ENCODE measurements around the gene CRY1. TPM values are rescaled to one million over a fixed set of nuclear protein-coding genes. Genes with fewer than 3 reads are reported as not detected.
A peak's percentile ranks its signal among the peaks of the same experiment; 100 is the strongest.

CRY1 gene
- total and polyA plus RNA-seq, 9 of the 15 experiments (the other 6 are each of a cell fraction or from before 2014, with no cell fraction given): 8.7 to 33.3 (median 25.2) TPM

GRCh38 chr12:106984588-106985137 is 108.7 kb downstream of the CRY1 start (continued):
- TF ChIP-seq AFF4 (CRISPR knock-in tag; IDR thresholded peaks at IDR 0.05) (0 out of 2 replicates have a peak, but pooled peaks have one; percentile 13), CREB3 (tag; conservative IDR thresholded peaks at IDR 0.05; ENCODE audit: low read depth) (peak; percentile 83), ZBTB11 (CRISPR knock-in tag; IDR thresholded peaks at IDR 0.05) (peak in 1 of 3 experiments; percentile 52; a peak in 1 of 6 replicates), SMAD3 (CRISPR knock-in tag; conservative IDR thresholded peaks at IDR 0.05) (no peak), ZNF165 (CRISPR knock-in tag; IDR thresholded peaks at IDR 0.05; ENCODE audit: borderline replicate concordance) (no peak), NEUROD1 (IDR thresholded peaks at IDR 0.05; ENCODE audit: borderline replicate concordance, low read depth, low read length, partially characterized antibody) (peak; percentile 22), PRMT5 (CRISPR knock-in tag; IDR thresholded peaks at IDR 0.05) (no peak), PHF20 (IDR thresholded peaks at IDR 0.05; ENCODE audit: partially characterized antibody) (peak; percentile 6), ZBTB5 (IDR thresholded peaks at IDR 0.05) (no peak), HDAC3 (IDR thresholded peaks at IDR 0.05; ENCODE audit: borderline replicate concordance, partially characterized antibody) (peak; percentile 55), ZFX (CRISPR knock-in tag; IDR thresholded peaks at IDR 0.05) (no peak), CBFA2T3 (IDR thresholded peaks at IDR 0.05) (peak; percentile 92), CHD2 (IDR thresholded peaks at IDR 0.05; ENCODE audit: low read depth, low read length) (no peak), NCOA1 (IDR thresholded peaks at IDR 0.05; ENCODE audit: low read depth) (peak; percentile 23; the same call in 1 of the 2 replicates), ELF4 (CRISPR knock-in tag; IDR thresholded peaks at IDR 0.05) (peak; percentile 40; the same call in 1 of the 2 replicates), DPF2 (IDR thresholded peaks at IDR 0.05) (peak; percentile 95), ETS2 (tag; IDR thresholded peaks at IDR 0.05; ENCODE audit: borderline replicate concordance, poor library complexity, severe bottlenecking) (no peak)

All from K562 (cell line).